ENCODE measurements around the gene CCNL1.
"Not testable (repeated sequence)": the region's sequence is repeated elsewhere in the genome, so short reads cannot be mapped to it uniquely, and the experiment has no call there.

CCNL1 gene

GRCh38 chr3:157174290-157174648 lies 14.3 kb upstream of the CCNL1 start:
- in situ Hi-C loops (cut with HindIII; ENCODE audit: low pct_ligation_motif_present, low sequenced_read_pairs): no loop called here
- TF ChIP-seq CTCF (IDR thresholded peaks at IDR 0.05; ENCODE audit: low read depth, low read length, missing control alignments): no peak
- Histone ChIP-seq H3K4me3 (ENCODE audit: low read depth, low read length) (peak overlapping the region; percentile 60), H3K27me3 (replicated peaks) (no peaks in the 10 kb centered on the region), H3K27ac (peak overlapping the region; percentile 80), H3K36me3 (replicated peaks) (no peaks in the 10 kb centered on the region)
- peak; percentile 4 for DNase-seq

GRCh38 chr3:157173343-157173742 lies 13.4 kb upstream of the CCNL1 start:
- in situ Hi-C loops (cut with HindIII; ENCODE audit: low pct_ligation_motif_present, low sequenced_read_pairs); H3K27ac ChIP-seq; H3K36me3 ChIP-seq (replicated peaks): not testable (repeated sequence)

GRCh38 chr3:157172746-157173145 lies 12.8 kb upstream of the CCNL1 start:
- Histone ChIP-seq H3K27me3 (replicated peaks) (no peaks in the 10 kb centered on the region), H3K27ac (no peak overlapping the region), H3K36me3 (replicated peaks) (no peaks in the 10 kb centered on the region), H3K4me3 (ENCODE audit: low read depth, low read length) (no peak overlapping the region)
- TF ChIP-seq CTCF (IDR thresholded peaks at IDR 0.05; ENCODE audit: low read depth, low read length, missing control alignments): no peak
- in situ Hi-C loops (cut with HindIII; ENCODE audit: low pct_ligation_motif_present, low sequenced_read_pairs): no loop called here
- no peak for DNase-seq

More at GRCh38 chr3:157173343-157173742, 13.4 kb upstream of the CCNL1 start:
- DNase-seq; H3K27me3 ChIP-seq (replicated peaks); H3K4me3 ChIP-seq (ENCODE audit: low read depth, low read length): not testable (repeated sequence)

- Histone ChIP-seq H3K36me3 (replicated peaks) (no peaks in the 10 kb centered on the region), H3K4me3 (ENCODE audit: low read depth, low read length) (no peak overlapping the region), H3K27me3 (replicated peaks) (no peaks in the 10 kb centered on the region), H3K27ac (no peak overlapping the region)
- in situ Hi-C loops (cut with HindIII; ENCODE audit: low pct_ligation_motif_present, low sequenced_read_pairs): no loop called here
- TF ChIP-seq CTCF (IDR thresholded peaks at IDR 0.05; ENCODE audit: low read depth, low read length, missing control alignments): no peak
- no peak for DNase-seq
Measured at GRCh38 chr3:157170861-157171260, 10.9 kb upstream of the CCNL1 start.

GRCh38 chr3:157167371-157168042 lies 7.6 kb upstream of the CCNL1 start:
- Histone ChIP-seq H3K4me3 (ENCODE audit: low read depth, low read length) (no peak overlapping the region), H3K36me3 (replicated peaks) (no peaks in the 10 kb centered on the region), H3K27ac (no peak overlapping the region), H3K27me3 (replicated peaks) (no peaks in the 10 kb centered on the region)
- TF ChIP-seq CTCF (IDR thresholded peaks at IDR 0.05; ENCODE audit: low read depth, low read length, missing control alignments): no peak
- in situ Hi-C loops (cut with HindIII; ENCODE audit: low pct_ligation_motif_present, low sequenced_read_pairs): no loop called here
- no peak for DNase-seq

GRCh38 chr3:157166561-157166960 lies 6.6 kb upstream of the CCNL1 start:
- Histone ChIP-seq H3K36me3 (replicated peaks) (no peaks in the 10 kb centered on the region), H3K4me3 (ENCODE audit: low read depth, low read length) (no peak overlapping the region), H3K27ac (no peak overlapping the region), H3K27me3 (replicated peaks) (no peaks in the 10 kb centered on the region)
- TF ChIP-seq CTCF (IDR thresholded peaks at IDR 0.05; ENCODE audit: low read depth, low read length, missing control alignments): no peak
- in situ Hi-C loops (cut with HindIII; ENCODE audit: low pct_ligation_motif_present, low sequenced_read_pairs): no loop called here
- no peak for DNase-seq
